NAMALWA (cell line): ENCODE data around the gene SLC66A1.

Experiments used
- DNase-seq: peaks from one replicate; pipeline ENCODE4 v3.0.0-alpha.2; 2015; ENCODE audit warnings: low spot score

The SLC66A1 gene

DNA sequence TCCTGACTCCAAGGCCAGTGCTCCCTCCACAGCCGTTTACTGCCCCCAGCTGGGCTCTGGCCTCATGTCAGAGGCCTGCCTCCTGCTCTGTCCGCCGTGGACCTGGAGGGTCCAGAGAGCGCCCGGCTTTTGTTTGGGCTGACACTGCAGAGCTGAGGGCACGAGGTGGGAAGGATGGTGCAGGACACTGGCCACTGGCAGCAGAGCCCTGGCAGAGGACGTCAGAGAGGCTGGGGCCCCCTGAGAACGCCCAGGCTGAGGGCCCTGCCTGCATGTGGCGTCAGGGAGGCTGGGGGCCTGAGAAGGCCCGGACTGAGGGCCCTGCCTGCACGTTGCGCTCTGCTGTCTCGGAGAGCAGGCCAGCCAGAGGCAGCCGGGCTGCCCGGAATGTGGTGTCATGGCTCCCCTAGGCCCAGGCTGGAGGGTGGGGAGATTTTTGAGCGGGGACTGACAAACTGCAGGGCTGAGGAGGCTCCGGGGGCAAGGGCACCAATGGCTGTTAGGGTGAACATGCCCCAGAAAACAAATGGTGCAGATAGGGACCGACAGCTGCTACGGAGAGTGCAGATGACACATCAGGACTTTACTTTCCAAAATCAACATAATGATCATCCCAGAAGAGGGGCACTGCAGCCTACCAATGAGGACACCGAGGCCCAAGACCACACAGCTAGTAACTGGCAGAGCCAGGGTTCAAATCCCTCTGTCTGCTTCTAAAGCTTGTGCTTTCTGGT, 31.7 kb downstream of the SLC66A1 start:
- DNase-seq: no peak

DNA sequence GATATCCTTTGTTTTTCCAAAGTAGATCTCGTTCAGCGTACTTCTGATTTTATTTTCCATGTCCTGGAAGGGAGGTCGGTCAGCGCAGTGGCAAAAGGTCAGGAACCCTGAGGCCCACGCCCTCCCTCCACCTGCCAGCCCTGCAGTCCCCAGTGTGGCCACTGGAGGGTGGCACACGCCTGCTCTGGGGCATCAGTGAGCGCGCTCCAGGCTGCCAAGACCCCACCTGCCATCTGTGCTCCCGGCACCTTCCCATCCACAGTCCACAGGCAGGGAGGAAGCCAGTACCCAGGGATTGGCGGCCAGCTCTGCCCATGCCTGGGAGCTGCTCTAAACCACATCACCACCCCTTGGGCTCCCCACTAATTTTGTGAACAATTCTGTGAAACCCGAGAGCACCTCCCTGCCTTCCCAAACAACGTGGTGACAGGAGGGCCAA, 32.3 kb downstream of the SLC66A1 start:
- DNase-seq: peak; percentile 61

DNA sequence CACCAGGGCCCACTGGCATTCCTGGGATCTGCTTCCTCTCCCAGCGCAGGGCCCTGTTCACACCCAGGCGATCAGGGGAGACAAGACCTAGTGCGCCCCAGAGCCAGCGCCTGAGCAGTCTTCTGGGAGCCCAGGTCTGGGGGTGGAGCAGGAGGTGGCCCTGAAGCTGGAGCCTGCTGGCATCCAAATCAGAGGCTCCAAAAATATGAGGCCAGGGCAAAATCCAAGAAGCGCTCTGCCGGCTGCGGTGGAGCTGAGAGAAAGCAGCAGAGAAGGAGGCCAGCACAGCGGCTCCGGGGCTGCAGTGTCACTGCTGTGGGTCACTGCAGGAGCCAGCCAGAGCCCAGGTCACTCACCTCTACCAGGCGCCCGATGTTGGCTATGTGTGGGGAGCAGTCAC, 32.7 kb downstream of the SLC66A1 start:
- no peak for DNase-seq

DNA sequence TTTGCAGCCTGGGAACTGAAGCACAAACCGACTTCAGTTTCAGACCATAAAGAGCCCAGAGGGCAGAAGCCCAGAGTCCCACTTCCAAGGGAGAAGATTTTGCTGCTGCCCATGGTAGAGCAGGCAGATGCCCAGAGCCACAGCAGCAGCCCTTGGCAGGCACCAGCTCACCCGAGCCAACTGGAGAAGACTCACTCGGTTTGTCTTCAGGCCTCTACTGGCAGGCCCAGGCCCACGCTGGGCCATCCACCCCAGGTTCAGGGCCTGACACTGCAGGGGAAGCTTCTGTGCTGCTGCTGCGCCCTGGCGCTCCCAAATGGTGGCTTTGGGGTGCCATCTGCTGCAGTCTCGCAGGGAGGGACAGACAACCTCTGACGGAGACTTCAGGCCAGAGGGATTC, 33.3 kb downstream of the SLC66A1 start:
- DNase-seq: no peak

DNA sequence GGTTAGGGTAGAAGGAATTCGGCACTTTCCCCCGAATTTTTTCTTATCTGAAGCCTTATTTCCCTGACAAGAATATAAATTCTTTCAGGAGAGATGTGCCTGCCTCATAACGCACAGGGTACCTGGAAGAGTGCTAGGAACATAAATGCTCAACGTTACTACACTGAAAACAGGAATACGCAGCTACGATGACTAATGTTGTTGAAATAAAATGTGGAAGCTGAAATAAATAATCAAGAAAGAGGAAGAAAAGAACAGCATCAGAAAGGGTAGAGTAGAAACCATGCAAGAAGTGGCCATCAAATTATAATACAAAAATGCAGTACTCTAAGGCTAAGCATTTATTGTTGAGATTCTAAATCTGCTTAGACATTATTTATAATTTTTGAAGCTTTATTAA, 33.9 kb downstream of the SLC66A1 start:
- DNase-seq: no peak

DNA sequence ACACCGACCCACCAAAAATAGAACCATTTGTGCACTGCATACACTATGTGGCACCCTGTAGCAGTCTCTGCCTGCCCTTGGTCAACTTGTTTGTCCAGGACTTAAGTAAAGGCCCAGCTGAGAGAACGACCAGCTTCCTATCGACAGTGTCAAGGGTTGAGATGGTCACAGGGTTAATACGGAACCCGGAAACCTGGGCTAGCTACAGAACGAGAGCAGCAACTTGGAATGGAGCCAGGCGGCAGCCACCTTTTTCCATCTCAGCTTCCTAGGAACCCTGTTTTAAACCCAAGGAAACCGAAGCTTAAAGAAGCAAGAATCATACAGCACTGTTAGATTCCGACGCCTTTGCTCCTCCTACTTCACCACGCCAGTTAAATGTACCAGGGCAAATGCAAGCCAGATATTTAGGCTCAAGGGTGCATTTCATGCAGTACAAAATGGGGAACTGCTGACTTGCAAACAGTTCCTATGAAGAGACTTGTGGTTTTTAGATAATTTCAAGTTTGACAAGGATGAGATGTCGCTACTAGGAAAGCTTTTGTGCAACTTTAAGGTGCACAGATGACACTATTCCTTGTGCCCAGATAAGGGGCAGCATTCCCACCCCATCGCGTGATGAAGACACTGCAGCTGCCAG, 35.5 kb downstream of the SLC66A1 start:
- no peak for DNase-seq

DNA sequence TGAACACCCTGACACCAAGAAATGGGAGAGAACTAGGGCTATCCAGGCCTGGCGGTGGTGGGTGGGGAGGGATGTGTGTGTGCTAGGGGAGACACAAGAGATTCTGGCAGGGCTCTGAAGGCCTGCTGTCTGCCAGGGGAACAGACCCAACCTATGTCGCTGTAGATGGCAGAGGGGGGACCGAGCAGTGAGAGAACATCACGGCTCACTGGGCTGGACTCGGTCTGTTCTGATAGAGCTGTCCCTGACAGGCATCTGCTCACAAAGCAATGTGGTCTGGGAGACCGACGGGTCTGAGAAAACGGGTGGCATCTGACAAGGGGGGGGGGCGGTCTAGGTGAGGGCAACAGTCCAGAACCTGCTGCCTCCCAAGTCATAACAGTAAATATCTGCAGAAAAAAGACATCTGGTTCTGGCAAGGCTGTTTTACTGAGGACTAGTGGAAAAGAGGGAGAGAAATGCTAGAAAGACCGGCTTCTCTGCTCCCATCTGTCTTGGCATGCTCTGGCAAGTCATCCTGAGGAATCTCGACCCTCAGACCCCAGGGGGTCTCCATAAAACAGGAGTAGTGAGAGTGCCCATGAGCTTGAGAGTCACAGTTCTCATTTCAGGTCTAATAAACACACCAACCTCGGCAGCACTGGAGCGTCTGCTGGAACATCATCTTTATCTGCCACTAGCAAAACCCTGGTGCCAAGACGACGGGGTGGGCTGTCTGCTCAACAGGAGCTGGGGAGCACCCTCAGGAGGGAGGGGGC, 36.5 kb downstream of the SLC66A1 start:
- DNase-seq: no peak

DNA sequence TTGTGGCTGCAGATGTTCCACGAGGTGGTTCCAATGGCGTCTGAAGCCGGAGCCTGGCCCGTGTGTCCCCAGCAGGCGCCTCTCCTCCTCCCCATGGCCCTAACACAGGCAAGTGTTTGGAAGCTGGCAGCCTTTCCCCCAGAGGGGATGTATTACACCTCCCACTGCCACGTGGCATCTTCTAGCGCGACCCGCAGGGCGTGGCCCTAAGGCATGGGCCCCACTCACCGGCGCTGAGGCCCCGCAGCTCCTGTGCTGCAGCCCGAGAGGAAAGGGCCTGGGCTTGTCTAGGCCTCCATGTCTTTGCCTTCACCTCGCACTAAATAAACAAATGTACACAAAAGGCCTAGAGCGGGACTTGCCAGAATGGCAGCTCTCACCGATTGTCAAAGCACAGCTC, 37.9 kb downstream of the SLC66A1 start:
- DNase-seq: no peak

DNA sequence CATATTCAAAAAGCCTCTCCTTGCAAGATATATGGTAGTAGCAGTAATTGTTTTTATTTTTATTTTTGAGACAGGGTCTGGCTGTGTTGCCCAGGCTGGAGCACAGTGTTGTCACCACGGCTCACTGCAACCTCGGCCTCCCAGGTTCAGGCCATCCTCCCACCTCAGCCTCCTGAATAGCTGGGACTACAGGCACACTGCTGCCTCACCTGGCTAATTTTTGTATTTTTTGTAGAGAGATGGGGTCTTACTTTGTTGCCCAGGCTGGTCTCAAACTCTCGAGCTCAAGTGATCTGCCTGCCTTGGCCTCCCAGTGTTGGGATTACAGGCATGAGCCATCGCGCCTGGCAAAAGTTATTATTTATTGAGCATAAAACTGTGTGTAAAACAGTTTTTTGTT, 38.4 kb downstream of the SLC66A1 start:
- DNase-seq: no peak

DNA sequence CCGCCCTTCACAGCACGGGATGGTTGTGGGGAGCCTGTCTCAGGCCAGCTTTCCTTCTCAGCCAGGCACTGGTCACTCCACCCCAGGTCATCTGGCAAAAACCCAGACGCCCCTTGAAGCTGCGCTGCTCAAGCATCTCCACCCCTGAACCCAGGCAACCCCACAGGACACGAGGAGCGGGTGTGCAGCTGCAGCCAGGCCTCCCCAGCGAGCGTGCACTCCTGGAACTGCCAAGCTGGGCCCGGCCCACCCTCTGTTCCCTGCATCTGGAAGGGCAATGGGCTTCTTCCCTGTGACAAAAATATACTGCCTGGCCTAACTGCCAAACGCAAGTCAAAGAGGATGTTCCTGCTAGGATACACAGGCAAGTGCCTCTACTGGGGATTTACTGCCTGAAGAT, 39.7 kb downstream of the SLC66A1 start:
- DNase-seq: no peak

DNA sequence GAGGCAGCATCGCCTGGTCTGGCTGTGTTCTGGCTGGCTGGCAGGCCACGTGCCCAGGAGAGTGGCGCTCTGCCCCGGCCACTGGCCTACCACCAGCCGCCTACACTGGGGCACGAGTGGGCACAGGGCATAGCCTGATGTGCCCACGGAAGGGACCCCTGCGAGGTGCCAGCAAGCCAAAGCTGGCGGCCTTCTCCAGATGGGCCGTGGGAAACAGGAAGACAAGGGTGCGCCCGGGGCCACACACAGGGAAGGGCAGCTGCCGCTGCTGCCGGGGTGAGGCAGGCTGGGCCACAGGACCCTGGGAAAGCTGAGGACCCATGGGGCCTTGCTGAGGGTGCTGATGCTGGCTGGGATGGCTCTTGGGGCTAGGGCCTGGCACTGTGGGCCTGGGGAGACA, 40.7 kb downstream of the SLC66A1 start:
- DNase-seq: no peak

DNA sequence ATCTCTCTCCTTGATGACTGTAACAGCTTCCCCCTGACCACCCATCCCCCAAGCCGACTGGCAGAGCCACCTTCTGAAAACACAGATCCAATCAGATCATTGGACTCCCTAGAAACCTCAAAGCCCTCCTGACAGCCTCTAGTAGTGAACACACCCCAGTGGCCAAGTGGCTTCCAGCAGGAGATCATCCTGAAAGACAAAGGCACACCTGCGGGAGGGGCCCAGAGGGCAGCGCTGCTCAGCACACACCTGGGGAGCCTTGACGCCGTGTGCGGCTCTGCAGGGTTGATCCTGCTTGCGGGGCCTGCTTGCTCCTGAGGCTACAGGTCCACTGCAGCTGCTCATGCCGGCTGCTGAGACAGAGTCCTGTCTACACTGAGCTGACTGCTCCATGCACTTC, 41.5 kb downstream of the SLC66A1 start:
- no peak for DNase-seq

DNA sequence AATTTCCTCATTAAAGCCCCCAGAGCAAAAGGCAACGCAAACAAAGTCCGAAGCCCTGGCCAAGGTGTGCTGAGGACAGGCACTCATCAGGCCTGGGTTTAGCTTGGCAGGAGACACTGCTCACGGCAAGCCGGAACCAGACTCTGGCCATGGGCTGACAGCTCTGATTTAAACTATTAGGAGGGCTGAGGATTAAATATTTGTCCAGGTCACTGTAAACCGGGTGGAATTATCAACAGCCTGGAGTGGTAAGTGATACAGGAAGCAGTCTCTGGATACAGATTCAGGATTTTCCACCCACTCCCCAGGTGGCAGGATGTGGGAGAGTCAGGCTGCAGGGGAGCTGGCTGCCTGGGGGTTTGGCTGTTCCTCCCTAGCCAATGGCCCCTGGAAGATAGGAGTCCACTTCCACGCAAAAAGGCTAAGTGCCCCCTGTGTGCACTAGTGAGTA, 42.4 kb downstream of the SLC66A1 start:
- DNase-seq: no peak

DNA sequence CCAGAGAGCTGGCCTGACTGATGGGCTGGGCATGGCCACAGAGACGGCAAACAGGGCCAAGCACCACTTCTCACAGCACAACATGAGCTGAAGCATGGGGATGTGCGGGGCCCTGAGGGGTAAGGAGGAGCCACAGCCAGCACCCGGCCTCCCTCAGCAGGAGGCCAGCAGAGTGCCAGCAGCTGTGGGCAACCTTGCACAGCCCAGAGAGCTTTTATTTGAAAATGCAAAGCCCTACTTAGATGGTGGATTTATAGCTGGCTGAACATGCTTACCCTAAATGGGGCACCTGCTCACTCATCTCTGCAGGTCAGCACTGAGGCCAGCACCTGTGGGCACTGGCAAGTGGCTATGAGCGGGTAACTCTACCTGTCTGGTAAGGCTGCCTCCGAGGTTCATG, 44.1 kb downstream of the SLC66A1 start:
- DNase-seq: no peak

DNA sequence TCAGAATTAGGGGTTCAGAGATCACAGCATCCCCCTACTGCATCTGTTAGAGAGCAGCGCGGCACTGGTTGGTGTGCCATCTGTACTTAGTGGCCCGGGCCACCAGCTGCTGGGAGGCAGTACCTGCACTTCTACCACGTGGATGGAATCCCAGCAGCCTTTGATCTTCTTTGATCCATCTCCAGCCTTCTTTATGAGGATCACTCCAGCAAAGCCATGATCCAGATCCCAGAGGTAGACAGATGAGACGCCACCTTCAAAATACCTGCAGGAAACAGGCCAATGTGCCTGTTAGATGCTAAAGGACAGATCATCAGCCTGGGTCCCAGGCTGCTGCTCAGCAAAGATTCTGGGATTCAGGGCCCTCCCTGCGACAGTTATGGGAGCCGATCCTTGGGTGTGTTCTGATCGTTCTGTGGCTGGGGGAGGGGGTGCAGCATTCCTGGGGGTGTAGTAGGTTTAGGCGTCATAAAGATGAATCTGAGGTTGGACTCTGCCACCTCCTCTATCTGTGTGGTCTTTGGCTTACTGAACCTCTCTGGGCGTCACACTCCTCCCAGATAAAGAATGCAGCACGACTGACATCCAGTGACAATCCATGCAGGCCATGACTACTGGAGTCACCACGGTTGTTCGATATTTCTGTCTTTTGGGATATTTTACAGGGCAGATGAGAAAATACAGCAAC, 45.3 kb downstream of the SLC66A1 start:
- DNase-seq: no peak

DNA sequence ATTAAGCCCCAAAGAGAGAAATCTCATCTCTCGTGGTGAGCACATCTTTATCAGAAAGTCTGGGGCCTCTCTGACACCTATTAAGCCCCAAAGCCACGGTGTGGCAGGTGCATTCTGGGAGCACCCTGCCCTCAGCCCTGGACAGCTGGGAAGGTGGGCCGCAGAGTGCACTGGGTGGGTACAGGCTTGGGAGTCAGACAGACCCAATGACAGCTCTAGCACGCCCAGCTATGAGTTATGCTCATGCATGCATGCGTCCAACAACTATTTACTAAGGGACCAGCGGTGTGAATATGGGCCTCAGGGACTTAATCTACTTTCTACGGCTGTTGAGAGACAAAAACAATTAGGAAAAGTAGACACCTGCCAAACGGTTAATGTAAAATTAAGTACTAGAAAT, 46.6 kb downstream of the SLC66A1 start:
- no peak for DNase-seq

DNA sequence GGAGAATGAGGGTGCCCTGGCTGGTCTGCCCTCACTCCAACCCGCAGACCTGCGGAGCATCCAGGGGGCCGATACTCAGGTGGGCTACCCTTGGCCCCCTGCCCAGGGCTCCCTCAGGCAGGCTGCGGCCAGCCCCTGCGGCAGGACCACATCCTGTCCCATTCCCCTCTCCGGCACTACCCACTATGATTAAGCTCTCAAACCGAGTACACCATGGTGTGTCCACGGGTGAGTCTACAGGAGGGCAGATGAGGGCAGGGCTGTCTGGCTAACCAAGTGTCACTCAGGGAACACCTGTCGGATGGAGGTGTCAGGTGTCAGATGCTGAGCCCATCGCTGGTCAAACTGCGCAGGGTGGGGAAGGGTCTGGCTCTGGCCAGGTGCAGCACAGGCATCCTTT, 47.2 kb downstream of the SLC66A1 start:
- DNase-seq: no peak

DNA sequence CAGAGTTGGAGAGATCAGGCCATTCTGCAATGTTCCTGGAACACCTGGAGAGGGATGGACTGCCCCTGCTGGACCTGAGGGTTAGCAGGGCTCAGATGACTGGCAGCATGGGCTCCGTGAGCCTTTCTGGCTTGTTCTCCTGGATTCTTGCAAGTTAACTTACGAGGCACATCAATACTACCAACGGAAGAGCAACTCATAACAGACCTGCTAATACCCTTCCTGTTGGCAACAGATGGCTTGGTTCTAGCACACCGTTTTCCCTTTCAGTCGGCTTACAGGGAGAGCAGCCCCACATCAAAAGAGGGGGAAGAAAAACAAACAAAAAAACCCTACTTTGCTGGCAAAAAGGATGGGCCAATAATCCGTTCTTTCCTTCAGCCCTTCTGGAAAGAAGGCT, 47.9 kb downstream of the SLC66A1 start:
- DNase-seq: no peak

DNA sequence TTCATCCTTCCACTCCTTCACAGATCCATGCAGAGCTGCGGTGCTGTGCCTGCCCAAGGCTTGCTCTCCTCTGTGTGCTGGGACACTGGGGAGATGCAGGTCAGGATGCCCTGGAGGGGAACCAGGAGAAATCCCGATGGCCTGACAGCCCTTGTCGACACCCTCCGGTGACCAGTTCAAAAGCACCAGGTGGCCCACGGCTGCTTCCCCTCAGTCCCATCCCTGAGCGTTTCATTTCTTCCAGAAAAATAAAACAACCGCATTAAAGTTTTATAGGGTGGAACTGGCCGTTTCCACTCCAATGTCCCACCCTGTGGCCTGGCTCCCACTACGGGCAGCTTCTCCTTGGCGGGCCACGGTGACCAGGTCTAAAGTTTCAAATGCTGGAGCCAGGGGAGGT, 48.3 kb downstream of the SLC66A1 start:
- DNase-seq: no peak

DNA sequence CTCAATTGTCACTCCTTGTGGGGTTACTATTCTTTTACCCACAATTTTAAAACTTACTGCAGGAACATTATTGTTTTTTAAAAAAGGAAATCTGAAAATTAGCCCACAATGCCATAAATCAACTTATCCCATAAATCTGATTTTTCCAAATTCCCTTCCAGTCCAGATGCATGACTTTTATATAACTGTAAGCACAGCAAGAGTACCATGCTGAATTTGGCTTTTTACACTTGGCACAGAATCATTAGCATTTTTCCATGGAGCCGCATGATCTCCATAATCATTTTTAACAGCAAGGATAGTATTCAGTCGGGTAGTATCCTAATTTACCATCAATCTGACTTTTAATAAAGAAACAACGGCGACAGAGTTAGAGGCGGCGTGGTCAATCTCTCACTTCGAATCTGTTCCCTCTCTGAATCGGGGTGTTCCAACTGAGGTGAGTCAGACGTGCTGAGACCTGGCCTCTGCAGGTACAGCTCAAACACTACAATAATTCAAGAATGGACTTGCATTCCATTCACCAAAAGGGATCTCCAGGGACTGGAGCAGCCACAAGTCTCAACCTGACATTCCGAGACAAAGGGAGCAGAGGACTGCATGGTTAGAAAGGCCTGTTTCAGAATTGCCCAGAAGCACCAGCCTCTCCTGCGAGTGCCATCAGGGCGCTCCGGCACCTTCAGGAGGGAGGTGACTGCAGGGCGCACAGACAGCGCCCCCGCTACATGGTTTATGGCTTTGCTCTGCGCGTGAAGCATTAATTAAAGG, 48.9 kb downstream of the SLC66A1 start:
- no peak for DNase-seq

DNA sequence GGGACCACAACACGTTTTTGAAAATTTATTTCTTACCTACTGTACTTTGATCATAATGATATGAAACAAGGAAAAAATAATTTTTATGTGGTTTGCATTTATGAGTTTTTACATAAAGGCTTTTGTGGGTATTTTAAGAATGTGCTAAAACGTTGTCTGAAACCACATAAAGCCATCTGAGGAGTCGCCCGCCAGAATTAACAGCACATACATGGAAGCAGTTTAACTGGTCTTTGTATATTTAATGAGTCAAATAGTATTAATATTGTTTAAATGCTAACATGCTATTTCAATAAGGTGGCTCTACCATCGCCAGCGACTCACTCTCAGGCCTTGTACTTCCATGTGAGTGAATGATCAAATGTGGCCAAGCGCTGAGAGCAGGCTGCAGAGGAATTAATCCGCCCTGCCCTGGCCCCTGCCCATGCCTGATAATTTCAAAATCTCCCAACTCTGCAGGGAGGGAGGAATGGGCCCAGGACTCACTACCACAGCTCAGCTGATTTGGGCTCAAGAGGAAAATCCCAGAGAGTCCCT, 49.6 kb downstream of the SLC66A1 start:
- DNase-seq: no peak
